SK-N-DZ (cell line): ENCODE measurements around the gene COL4A6.
"Not testable (repeated sequence)": the region's sequence is repeated elsewhere in the genome, so short reads cannot be mapped to it uniquely, and the experiment has no call there.

Experiments
- DNase-seq: peaks from one replicate; pipeline ENCODE4 v3.0.0-alpha.2; 2015; ENCODE audit warnings: low spot score

COL4A6 gene

DNA sequence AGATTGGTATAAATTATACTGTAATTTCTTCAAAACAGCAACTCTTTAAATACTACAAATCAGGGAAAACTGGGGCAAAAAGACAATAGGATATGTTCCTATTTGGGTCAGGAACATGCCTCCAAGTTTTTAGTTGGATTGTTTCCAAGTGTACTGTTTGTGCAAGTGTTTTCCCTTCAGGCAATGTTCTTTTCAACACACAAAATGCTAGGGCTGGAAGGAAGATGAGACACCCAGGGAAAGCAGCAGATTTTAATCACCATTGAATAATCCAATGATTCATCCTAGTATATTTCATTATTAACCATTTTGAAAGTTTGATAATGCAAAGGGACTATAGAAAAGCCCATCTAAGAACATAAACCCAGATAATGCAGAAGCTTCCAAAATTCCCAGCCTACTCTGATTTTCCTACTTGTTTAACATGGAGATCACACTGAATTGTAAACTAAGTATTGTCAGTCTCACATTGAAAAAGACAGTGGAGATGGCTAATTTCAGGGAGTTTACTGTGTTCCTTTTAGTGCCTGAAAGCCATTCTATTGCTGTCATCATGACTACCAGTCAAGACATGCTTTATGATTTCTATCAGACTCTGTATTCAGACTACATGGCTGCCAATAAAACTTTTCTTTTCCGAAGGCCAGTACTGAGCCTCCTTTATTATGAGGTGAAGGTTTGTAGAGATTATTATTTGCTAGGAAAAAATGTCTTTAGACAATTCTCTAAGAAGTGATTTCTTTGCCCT lies 38.6 kb downstream of the COL4A6 start:
- no peak for DNase-seq

DNA sequence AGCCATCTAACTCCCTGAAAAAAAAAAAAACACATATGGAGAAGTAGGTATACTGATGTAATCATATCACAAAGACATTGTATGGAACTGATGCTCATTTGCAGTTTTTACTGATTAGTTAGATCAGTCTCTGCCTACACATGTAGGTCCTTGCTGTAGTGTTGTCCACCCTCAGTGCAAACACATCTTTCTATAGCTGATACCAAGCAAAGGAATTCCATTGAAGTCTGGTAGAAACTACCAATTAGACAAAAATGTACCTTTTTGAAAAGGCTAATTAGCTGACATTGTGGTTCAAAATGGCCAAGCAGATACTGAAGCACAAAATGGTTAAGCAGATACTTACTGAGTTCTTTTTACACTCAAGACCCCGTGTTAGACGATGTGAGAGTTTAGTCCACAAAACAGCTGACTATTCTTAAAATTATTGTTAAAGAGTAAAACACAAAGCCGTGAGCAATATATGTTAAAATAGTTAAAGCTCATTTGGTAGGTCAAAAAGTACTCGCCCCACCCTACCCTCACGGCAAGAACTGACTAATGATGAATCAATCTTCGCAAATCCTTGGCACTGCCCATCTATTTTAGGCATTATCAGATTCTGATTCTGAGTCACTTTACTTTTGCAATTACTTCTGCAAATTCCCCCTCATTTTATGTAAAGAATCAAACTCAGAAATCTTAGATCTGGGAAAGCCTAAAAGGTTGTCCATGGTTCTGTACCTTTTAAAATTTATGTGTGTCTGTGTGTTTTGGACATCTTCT lies 40.4 kb downstream of the COL4A6 start:
- DNase-seq, result no peak

DNA sequence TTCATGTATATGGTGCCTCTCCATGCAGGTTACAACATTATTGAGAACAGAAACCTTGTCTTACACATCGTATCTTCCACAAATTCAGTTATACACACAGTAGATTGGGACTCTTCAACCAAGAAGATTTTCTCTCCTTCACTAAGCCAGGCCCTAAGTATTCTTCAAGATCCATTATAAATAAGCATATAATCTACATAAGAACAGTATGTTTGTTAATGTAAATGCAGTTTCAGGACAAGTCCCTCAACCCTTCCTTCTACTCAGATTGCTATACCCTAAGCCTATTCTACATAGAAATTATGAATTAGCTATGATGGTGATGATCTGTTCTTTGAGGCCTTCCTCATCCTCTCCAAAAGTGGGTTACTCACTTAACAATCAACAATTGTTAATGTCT lies 41.2 kb downstream of the COL4A6 start:
- DNase-seq, result no peak

DNA sequence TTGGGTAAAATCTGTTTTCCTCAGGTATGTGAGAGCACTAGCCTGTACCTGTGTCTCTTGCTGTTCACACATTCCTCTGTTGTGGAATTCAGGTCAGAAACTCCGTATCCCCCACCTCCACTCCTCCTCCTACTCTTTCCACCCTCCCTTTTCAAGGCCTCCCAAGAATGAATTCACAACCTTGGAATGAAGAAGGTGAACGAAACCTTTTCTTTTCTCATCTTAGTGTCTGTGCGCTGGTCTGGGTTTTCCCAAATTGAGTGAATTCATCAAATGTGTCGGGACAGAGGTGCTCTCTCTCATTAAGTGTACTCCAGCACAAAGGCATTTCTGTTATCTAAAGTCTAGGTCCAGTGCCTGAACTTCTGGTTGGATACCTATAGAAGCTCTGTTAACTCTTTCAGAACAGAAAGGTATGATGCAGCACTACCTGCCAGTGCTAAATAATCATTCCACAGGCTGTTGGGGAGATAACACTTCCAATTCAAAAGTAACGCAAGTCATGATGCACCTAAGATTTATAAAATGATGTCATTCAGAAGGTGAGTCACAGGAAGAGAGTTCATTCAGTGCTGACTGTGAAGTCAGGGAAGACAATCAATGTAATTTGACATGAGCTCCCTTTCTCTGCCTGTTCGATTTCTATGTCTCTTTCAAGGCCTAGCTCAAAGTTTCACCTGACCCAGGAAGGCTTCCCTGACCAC lies 41.9 kb downstream of the COL4A6 start:
- DNase-seq, result no peak

DNA sequence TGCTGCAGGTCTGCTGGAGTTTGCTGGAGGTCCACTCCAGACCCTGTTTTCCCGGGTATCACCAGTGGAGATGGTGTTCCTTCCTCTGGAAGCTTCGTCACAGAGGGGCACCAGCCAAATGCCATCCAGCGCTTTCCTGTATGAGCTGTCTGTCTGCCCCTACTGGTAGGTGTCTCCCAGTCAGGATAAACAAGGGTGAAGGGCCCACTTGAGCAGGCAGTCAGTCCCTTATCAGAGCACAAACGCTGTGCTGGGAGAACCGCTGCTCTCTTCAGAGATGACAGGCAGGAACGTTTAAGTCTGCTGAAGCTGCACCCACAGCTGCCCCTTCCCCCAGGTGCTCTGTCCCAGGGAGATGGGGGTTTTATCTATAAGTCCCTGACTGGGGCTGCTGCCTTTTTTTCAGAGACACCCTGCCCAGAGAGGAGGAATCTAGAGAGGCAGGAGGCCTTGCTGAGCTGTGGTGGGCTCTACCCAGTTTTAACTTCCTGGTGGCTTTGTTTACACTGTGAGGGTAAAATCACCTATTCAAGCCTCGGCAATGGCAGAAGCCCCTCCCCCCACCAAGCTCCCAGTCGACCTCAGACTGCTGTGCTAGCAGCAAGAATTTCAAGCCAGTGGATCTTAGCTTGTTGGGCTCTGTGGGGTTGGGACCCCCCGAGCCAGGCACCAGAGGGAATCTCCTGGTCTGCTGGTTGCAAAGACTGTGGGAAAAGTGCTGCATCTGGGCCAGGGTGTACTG lies 47.1 kb downstream of the COL4A6 start:
- DNase-seq, result not testable (repeated sequence)

DNA sequence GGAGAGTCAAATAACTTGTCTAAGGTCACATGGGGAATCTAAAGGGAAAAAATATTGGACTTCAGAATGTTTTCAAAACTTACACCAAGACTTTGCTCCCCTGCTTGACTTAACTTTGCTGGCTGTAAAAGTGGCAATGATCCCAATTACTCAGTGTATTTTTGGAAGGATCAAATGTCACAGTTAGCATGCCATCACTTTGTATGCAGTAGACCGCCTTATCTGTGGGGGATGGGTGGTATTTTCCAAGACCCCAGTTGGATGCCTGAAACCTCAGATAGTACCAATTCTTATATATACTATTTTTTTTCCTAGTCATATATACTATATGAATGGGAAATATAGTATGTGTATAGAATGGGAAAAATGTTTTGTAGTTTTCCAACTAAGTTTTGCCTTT lies 53.4 kb downstream of the COL4A6 start:
- DNase-seq, result no peak

DNA sequence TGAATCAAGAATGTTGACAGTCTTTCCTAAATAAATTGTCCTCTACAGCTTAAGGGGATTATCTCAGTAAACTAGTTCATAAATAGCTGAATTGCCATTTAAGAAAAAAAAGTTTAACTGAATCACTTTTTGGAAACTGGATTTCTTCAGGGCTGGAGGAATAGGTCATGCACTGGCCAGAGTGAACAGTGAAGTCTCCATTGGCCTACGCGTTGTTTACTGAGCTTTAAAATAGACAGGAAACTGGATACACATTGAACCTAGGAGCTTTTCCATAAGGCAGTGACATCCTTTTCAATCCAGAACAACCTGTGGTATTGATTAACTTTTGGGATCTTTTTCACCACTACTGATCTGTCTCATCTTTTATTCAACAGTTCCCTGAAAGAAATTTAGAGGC lies 58.0 kb downstream of the COL4A6 start:
- DNase-seq, result no peak

DNA sequence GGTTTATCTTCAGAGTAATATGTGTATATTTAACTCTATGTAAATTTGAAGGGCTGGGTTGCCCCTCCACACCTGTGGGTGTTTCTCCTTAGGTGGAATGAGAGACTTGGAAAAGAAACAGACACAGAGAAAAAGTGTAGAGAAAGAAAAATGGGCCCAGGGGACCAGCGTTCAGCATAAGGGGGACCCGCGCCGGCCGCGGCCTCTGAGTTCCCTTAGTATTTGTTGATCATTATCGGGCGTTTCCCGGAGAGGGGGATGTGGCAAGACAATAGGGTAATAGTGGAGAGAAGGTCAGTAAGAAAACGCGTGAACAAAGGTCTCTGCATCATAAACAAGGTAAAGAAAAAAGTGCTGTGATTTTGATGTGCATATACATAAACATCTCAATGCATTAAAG lies 61.4 kb downstream of the COL4A6 start:
- not testable (repeated sequence) for DNase-seq

DNA sequence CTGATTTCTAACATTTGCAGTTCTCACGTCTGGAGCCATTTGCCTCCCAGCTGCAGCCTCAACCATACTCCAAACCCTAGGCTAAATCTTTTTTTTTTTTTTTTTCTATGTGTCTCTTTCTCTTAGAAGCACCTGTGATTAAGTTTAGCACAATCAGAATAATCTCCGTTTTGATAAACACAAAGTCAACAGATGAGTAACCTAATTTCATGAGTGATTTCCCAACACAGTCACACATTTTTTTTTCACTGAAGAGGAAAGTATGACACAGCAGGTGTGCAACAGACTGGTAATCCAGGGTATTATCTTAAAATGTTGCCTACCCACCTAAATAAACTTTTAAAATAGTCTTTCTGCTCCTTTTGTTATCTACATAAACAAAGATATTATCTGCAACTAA lies 62.6 kb downstream of the COL4A6 start:
- DNase-seq, result not testable (repeated sequence)

DNA sequence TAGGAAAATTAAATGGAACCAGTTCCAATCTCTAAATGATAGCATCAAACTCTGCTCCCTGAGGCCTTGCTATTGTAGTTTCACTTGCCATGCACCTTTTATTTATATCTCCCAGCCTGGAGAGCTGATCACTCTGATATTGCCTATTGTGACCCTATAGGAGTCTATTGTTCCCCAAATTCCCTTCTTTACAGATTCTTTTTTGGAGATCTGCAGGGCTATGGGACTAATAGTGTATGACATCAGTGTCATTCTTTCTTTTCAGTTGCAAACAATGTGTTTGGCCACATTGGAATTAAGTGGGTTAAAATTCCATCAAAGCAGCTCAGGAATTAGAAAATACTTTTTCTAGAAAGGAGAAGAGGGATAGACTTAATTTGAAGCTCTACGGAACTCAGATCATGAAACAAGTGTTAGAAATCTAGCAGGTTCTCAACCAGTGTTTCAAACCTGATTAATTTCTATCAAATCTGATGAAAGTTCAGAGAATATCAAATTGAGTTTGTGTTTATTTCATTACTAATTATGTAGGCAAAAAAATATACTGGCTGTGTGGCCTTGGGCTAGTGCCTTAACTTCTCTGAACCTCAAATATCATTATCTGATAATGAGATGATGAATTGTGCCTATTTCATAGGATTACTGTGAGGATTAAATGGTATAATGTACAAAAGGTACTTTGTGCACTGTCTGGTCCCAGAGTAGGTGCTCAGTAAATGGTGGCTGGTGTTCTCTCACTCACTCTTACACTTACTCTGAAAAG lies 71.4 kb downstream of the COL4A6 start:
- DNase-seq, result no peak

DNA sequence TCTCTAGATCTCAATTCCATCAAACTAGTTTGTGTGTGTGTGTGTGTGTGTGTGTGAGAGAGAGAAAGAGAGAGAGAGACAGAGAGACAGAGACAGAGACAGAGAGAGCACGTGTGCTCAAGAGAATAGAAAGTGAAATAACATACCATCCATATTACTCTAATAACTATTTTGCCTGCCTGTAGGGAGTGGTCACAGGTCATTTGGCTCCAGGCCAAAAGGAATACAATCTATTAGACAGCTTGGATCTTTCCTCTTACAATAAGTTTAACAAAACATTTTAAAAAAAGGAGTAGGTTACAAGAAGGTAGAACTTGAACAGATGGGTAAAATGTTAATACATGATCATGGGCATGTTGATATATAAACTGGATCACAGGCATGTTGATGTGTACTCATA lies 76.2 kb downstream of the COL4A6 start:
- DNase-seq, result no peak

DNA sequence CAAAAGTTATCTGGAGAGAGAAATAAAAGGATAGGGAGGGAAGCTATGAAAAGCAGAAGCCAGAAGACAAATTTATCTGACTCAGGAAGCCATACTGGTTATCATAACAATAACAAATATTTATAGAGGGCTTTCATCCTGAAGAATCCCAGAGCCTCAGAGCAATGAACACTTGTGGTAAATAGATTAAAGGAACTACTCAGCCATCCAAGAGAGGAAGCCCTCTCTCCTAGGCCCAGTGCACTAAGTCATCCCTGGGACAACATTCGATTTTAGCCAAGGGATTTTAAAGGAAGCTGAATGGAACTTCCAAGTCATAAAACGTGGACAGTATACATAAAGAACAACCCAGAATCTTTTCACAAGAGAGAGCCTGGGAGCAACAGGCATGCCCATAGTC lies 76.9 kb downstream of the COL4A6 start:
- no peak for DNase-seq

DNA sequence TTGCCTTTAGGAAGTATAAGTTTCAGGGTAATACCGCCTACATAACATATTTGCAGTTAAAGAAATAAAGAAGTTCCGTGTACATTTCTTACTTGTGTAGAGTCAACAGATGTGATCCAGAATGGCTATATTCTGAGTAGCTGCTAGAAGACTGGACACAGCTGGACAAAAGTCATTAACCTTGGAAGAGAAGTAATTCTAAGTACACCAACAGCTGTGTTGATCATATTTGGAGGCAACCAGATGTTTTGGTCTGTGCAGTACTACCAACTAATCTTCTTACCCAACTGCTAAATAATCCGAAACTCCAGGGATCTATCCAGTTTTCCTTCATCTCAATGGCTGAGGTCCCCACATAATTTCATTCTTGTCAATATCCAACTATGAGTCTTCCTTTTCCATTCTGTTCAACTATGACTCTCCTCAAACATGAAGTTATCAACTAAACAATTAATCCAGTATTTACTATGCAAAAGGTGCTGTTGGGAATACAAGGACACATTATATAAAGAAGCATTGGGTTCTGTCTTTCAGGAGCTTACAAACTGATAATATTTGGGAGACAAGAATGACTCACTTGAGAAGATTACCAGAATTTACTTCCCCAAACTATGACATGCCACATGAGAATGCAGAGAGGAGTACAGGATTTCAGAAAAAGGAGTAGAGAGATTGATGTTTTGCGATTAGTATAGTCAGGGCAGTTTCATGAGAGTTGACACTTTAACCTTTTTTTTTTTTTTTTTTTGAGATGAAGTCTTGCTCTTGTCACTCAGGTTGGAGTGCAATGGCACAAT lies 78.2 kb downstream of the COL4A6 start:
- no peak for DNase-seq

DNA sequence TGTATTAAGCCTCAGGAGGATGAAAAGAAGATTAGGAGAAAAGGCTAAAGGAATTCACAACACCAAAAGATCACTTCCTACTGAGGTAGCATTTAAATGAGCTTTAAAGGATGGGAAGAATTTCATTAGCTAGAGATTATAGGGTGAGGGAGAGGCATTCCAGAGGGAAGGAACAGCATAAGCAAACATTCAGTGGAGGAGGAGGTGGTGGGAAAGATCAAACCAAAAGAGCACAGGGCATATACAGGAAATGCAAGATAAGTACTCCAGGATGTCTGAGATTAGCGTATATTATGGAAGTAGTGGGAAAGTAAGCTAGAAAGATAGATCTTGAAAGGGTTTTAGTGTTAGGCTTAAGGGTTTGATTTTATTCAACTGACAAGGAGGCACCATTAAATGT lies 84.8 kb downstream of the COL4A6 start:
- no peak for DNase-seq

DNA sequence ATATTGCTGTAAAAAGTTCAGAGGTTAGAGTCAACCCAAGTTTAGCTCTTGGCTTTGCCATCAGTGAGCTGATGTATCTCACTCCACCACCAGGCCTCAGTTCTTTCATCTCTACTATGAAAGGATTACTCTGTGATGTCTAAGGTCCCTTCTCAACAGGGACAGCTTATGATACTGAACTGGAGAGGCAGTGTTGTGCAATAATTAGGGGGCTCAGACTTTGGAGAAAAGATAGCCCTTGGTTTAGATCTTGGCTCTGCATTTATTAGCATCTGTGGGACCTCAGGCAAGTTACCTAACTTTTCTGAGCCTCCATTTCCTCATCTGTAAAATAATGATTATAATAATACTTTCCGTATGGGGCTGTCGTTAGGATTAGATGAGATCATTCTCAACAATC lies 89.0 kb downstream of the COL4A6 start:
- no peak for DNase-seq

DNA sequence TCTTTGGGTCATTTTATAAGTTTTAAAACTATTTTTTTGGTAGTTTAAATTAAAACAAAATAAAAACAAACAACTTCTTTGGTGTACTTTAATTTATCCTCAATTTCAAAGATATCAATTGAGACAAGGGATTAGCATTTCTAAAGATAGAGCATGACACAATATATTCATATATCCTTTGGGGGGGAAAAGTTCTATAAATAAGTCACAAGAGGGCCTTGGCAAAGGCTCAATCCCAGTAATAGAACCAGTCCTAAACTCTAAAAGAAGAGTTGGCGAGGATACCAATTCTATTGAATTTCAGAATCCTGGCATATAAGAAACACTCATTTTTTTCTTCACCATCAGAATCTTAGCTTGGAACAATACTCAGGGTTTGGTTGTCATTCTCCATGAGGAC lies 89.7 kb downstream of the COL4A6 start:
- no peak for DNase-seq

DNA sequence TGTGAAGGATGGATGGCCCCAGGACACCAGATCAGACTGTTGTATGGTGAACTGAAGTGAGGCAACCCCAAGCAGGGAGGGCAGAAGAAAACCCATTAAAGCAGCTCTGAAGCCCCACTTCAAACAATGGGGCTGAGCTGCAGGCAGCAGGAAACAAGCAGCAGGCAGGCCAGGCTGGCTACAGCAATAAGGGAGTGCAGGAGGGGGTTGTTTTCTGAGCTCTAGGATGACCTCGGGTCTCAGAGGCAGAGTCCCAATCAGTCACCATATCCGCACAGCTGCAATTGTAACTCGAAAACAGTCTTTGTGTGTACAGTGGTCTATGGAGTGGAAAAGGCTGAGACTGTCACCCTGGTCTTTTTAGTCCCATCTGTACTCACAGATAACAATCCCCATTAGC lies 90.4 kb downstream of the COL4A6 start:
- DNase-seq, result no peak

DNA sequence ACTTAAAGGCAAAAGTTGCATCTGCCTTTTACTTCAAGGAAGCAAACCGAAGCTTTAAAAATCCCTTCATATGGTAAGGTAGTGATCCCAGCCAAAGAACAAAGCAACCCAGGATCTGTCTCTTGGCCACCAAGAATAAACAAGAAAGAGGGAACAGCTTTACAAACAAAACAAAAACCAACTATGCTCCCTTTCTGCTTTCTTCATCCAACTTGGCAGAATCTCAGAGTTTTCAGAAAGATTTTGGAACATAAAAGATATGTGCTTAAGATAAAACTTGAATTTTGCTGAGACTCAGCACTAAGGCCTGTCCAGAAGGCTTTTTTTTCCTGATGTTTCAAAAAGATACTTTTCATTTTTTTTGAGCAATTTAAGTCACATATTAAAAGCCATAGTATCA lies 94.0 kb downstream of the COL4A6 start:
- no peak for DNase-seq

DNA sequence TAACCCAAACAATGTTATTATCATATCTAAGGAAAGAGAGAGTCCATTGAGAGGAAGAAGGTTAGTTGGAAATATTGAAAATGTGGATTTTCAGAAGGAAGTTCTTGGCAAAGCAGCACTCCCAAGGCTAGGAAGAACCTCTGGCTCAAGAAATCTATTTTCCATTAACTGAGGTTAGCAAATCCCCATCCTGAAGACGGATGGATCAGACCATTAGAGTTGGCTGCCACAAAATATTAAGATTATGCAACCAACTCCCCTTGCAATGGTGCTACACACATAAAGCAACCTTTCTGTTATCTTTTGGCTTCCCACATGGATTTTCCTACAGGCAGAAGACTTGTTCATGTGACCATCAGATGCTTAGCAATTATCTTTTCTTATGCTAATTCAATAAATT lies 96.3 kb downstream of the COL4A6 start:
- DNase-seq, result no peak

DNA sequence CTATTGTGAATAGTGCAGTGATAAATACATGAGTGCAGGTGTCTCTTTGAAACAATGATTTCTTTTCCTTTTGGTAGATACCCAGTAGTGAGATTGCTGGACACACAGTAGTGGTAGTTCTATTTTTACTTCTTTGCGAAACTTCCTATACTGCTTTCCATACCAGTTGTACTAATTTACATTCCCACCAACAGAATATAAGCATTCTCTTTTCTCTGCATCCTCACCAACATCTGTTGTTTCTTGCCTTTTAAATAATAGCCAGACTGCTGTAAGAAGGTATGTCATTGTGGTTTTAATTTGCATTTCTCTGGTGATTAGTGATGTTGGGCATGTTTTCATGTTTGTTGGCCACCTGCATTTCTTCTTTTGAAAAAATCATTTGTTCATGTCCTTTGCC lies 105.9 kb downstream of the COL4A6 start:
- DNase-seq, result no peak
